Activated CD8-positive, alpha-beta T cell treated with anti-CD3 and anti-CD28 coated beads for 36 hours (primary cell): Measurements from ENCODE around the gene CAPN12. TPM values are rescaled to one million over a fixed set of nuclear protein-coding genes. Genes with fewer than 3 reads are reported as not detected.
"Not testable (repeated sequence)": the region's sequence is repeated elsewhere in the genome, so short reads cannot be mapped to it uniquely, and the experiment has no call there.

Experiments used
- ATAC-seq: fragments of 200-7000 bp; cut with Tn5 transposase; one replicate; pipeline ENCODE4 v1.10.0; 2021; ENCODE audit warnings: mild to moderate bottlenecking, moderate library complexity
- CTCF ChIA-PET: fragments of 350-600 bp; sonication (Branson Sonifier 250); formaldehyde crosslinking; loops from one replicate; lab custom pipeline; 2021; ENCODE audit warnings: antibody characterized with exemption; lab: Charles Lee
- POLR2A ChIA-PET: fragments of 350-600 bp; sonication (Branson Sonifier 250); formaldehyde crosslinking; loops from one replicate; lab custom pipeline; 2021; ENCODE audit warnings: antibody characterized with exemption; lab: Charles Lee
- DNase-seq: peaks from one replicate; pipeline ENCODE4 v3.0.0-alpha.2; 2020
- H3K27ac Mint-ChIP-seq: one replicate; pipeline ENCODE4 v1.8.0; 2021; ENCODE audit warnings: mild to moderate bottlenecking, mixed read lengths
- H3K27me3 Mint-ChIP-seq: one replicate; pipeline ENCODE4 v1.8.0; 2021; ENCODE audit warnings: mixed read lengths
- H3K36me3 Mint-ChIP-seq: one replicate; pipeline ENCODE4 v1.8.0; 2021; ENCODE audit warnings: low read depth, mixed read lengths
- H3K4me1 Mint-ChIP-seq: one replicate; pipeline ENCODE4 v1.8.0; 2021; ENCODE audit warnings: low read depth, mixed read lengths
- H3K4me3 Mint-ChIP-seq: one replicate; pipeline ENCODE4 v1.8.0; 2021; ENCODE audit warnings: mild to moderate bottlenecking, moderate library complexity, mixed read lengths
- H3K9me3 Mint-ChIP-seq: one replicate; pipeline ENCODE4 v1.8.0; 2021; ENCODE audit warnings: mixed read lengths
- intact Hi-C: fragments of 100-400 bp; cut with micrococcal nuclease; formaldehyde crosslinking; loops from one replicate; pipeline ENCODE4 v1.10.0; 2022
- total RNA-seq, 2 experiments: library from RNA; stranded (reverse); gene quantifications; one replicate each; pipeline ENCODE4 v1.2.3, GENCODE V29; 2021
- TF ChIP-seq, protein P1 (sequence below): fragments of 200-600 bp; IDR thresholded peaks from one replicate; pipeline ENCODE4 v1.8.0; 2022; ENCODE audit warnings: antibody characterized with exemption, mild to moderate bottlenecking

The CAPN12 gene
- total RNA-seq, 2 experiments from 2014 or later, result 19.6 to 22.7 TPM

DNA sequence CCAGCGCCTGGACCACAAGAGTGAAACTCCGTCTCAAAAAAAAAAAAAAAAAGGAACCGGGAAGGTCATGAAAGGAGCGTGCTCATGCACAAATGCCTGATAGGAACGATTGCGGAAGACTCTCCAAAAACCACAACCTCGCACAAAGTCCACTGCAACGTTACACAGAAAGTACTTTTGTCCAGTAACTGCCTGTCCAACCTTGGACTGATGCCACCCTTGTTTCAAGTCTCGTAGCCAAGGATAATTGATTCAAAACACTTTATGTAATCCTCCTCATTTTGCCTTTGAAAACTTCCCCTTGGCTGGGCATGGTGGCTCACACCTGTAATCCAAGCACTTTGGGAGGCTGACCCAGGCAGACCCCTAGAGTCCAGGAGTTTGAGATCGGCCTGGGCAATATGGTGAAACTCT is 15.3 kb upstream of the CAPN12 start:
- Mint-ChIP-seq H3K4me3 (no peak overlapping the region), H3K4me1 (no peaks in the 10 kb centered on the region), H3K27ac (no peak overlapping the region), H3K36me3 (no peaks in the 10 kb centered on the region), H3K27me3 (no peaks in the 10 kb centered on the region), H3K9me3 (no peaks in the 10 kb centered on the region)
- TF ChIP-seq, protein P1, sequence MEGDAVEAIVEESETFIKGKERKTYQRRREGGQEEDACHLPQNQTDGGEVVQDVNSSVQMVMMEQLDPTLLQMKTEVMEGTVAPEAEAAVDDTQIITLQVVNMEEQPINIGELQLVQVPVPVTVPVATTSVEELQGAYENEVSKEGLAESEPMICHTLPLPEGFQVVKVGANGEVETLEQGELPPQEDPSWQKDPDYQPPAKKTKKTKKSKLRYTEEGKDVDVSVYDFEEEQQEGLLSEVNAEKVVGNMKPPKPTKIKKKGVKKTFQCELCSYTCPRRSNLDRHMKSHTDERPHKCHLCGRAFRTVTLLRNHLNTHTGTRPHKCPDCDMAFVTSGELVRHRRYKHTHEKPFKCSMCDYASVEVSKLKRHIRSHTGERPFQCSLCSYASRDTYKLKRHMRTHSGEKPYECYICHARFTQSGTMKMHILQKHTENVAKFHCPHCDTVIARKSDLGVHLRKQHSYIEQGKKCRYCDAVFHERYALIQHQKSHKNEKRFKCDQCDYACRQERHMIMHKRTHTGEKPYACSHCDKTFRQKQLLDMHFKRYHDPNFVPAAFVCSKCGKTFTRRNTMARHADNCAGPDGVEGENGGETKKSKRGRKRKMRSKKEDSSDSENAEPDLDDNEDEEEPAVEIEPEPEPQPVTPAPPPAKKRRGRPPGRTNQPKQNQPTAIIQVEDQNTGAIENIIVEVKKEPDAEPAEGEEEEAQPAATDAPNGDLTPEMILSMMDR, result no peak
- ChIA-PET POLR2A (no interaction called here), CTCF (interaction anchor here (1.2 to 2.3 kb wide), 2 partner anchors 10 to 52 kb away, joined by 3 to 16 read pairs; no protein-coding TSS in a partner anchor)
- ATAC-seq (no peak), DNase-seq (no peak)
- intact Hi-C loops, result no loop called here

DNA sequence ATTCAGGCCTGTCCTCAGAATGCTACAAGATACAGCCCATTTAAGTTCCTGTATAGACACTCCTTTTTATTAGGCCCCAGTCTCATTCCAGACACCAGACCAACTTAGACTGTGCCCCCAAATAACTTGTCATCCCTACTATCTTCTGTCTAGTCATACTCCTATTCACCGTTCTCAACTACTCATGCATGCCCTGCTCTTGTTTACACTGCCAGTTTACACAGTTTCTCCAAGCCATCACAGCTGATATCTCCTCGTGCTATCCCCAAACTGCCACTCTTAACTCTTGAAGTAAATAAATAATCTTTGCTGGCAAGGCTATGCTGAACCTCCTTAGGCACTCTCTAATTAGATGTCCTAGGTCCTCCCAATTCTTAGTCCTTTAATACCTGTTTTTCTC is 9.9 kb upstream of the CAPN12 start:
- DNase-seq, intact Hi-C loops: not testable (repeated sequence)

DNA sequence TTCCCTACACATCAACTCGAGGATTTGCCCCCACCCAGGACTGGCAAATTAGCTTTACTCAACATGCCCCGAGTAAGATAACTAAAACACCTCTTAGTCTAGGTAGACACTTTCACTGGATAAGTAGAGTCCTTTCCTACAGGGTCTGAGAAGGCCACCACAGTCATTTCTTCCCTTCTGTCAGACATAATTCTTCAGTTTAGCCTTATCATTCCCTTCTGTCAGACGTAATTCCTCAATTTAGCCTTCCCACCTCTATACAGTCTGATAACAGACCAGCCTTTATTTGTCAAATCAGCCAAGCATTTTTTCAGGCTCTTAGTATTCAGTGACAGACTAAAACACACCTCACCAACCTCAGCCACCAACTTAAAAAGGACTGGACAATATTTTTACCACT is 9.5 kb upstream of the CAPN12 start:
- ATAC-seq, intact Hi-C loops, H3K9me3 Mint-ChIP-seq, DNase-seq, H3K36me3 Mint-ChIP-seq, H3K4me1 Mint-ChIP-seq, H3K4me3 Mint-ChIP-seq, CTCF ChIA-PET, POLR2A ChIA-PET, H3K27me3 Mint-ChIP-seq, H3K27ac Mint-ChIP-seq: not testable (repeated sequence)

More for the DNA sequence above, 9.9 kb upstream of the CAPN12 start:
- H3K27me3 Mint-ChIP-seq, CTCF ChIA-PET, H3K9me3 Mint-ChIP-seq, ATAC-seq, H3K4me1 Mint-ChIP-seq, H3K27ac Mint-ChIP-seq, H3K36me3 Mint-ChIP-seq, H3K4me3 Mint-ChIP-seq: not testable (repeated sequence)
- POLR2A ChIA-PET, result interaction anchor here (0.6 to 1.2 kb wide), 2 partner anchors 9 to 137 kb away, joined by 3 read pairs; partner anchors contain the start of gene MAP4K1

DNA sequence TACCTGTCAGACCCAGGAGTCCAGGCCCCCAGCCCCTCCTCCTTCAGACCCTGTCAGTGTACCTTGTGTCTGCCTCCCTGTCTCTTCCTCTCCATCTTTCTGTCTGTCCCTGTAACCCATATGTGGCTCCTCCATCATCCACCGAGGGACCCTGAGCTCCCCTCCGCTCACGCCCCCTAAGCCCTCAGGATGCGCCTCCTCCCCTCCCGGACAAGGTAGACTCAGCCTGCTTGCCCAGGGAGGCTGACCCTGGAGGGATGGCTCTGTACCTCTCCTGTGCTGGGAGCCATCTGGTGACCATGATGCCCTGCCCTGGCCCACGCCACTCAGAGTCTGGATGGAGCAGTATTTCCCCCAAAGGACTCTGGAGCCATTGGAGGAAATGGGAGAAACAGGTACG is 1.0 kb upstream of the CAPN12 start:
- H3K27ac Mint-ChIP-seq, result no peak overlapping the region
- no peaks in the 10 kb centered on the region for H3K27me3 Mint-ChIP-seq
- H3K9me3 Mint-ChIP-seq, result no peaks in the 10 kb centered on the region
- ATAC-seq (no peak), DNase-seq (no peak)
- TF ChIP-seq, protein P1, result no peak
- ChIA-PET POLR2A (interaction anchor here (0.8 kb wide), 1 partner anchor 9 kb away, joined by 3 read pairs; no protein-coding TSS in a partner anchor), CTCF (no interaction called here)
- H3K36me3 Mint-ChIP-seq, result no peaks in the 10 kb centered on the region
- intact Hi-C loops, result no loop called here
- no peaks in the 10 kb centered on the region for H3K4me1 Mint-ChIP-seq
- no peak overlapping the region for H3K4me3 Mint-ChIP-seq

DNA sequence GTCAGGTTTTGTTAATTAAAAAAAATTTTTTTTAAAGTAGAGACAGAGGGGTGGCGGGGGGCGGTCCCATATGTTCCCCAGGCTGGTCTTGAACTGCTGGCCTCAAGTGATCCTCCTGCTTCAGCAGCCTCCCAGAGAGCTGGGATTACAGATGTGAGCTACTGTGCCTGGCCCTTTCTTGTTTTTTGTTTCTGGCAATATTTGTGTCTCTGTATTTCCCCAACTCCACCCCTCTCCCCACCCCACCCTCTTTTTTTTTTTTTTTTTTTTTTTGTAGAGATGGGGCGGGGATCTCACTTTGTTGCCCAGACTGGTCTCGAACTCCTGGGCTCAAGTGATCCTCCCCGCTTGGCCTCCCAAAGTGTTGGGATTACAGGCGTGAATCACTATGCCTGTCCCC is 600 bp upstream of the CAPN12 start:
- Mint-ChIP-seq H3K27ac (no peak overlapping the region), H3K4me1 (peaks cover under 1% of the 10 kb centered on the region), H3K4me3 (no peak overlapping the region), H3K27me3 (no peaks in the 10 kb centered on the region), H3K9me3 (no peaks in the 10 kb centered on the region), H3K36me3 (no peaks in the 10 kb centered on the region)
- intact Hi-C loops, result no loop called here
- CTCF ChIA-PET, result interaction anchor here (0.9 to 1.5 kb wide), 2 partner anchors 14 to 25 kb away, joined by 3 to 5 read pairs; no protein-coding TSS in a partner anchor
- TF ChIP-seq, protein P1, result no peak
- ATAC-seq, result no peak
- DNase-seq, result no peak
- POLR2A ChIA-PET, result interaction anchor here (0.8 kb wide), 1 partner anchor 10 kb away, joined by 3 read pairs; no protein-coding TSS in a partner anchor
